Osteocyte (in vitro differentiated cells): Measurements from ENCODE around the gene NDUFA13. TPM values are rescaled to one million over a fixed set of nuclear protein-coding genes. Genes with fewer than 3 reads are reported as not detected.

Experiments
- DNase-seq: peaks from one replicate; pipeline ENCODE4 v3.0.0; 2021; ENCODE audit warnings: mixed read lengths; ENCODE audit not compliant: unreplicated experiment; ENCODE audit errors: extremely low spot score
- H3K27ac Mint-ChIP-seq: one replicate; pipeline ENCODE4 v1.8.0; 2021; ENCODE audit warnings: mild to moderate bottlenecking, mixed read lengths; ENCODE audit not compliant: unreplicated experiment
- H3K27me3 Mint-ChIP-seq: one replicate; pipeline ENCODE4 v1.8.0; 2021; ENCODE audit warnings: mixed read lengths; ENCODE audit not compliant: unreplicated experiment
- H3K36me3 Mint-ChIP-seq: one replicate; pipeline ENCODE4 v1.8.0; 2021; ENCODE audit warnings: mixed read lengths; ENCODE audit not compliant: unreplicated experiment
- H3K4me1 Mint-ChIP-seq: one replicate; pipeline ENCODE4 v1.8.0; 2021; ENCODE audit warnings: mixed read lengths; ENCODE audit not compliant: unreplicated experiment
- H3K4me3 Mint-ChIP-seq: one replicate; pipeline ENCODE4 v1.8.0; 2021; ENCODE audit warnings: mild to moderate bottlenecking, moderate library complexity, mixed read lengths; ENCODE audit not compliant: unreplicated experiment
- H3K9me3 Mint-ChIP-seq: one replicate; pipeline ENCODE4 v1.8.0; 2021; ENCODE audit warnings: mixed read lengths; ENCODE audit not compliant: unreplicated experiment
- CTCF ChIP-seq: fragments of 200-600 bp; sonication (generic); IDR thresholded peaks from 2 replicates; pipeline ENCODE4 v1.5.0; 2021; ENCODE audit warnings: antibody characterized with exemption, mild to moderate bottlenecking, moderate library complexity
- total RNA-seq: library from RNA; stranded (reverse); gene quantifications from 2 replicates; pipeline ENCODE4 v1.2.1, GENCODE V29; 2021

NDUFA13 gene
- total RNA-seq, 1 donor from 2014 or later: 376 TPM

GRCh38 chr19:19505669-19506326 is 10.2 kb upstream of the NDUFA13 start:
- no peak for DNase-seq
- Mint-ChIP-seq H3K27me3 (no peaks in the 10 kb centered on the region), H3K9me3 (no peaks in the 10 kb centered on the region), H3K36me3 (peaks cover 35% of the 10 kb centered on the region), H3K27ac (no peak overlapping the region), H3K4me1 (peaks cover 4% of the 10 kb centered on the region), H3K4me3 (no peak overlapping the region)
- TF ChIP-seq CTCF: no peak

GRCh38 chr19:19506592-19506991 is 9.4 kb upstream of the NDUFA13 start:
- Mint-ChIP-seq H3K27me3 (no peaks in the 10 kb centered on the region), H3K9me3 (no peaks in the 10 kb centered on the region), H3K4me1 (peaks cover 4% of the 10 kb centered on the region), H3K4me3 (no peak overlapping the region), H3K36me3 (peaks cover 31% of the 10 kb centered on the region), H3K27ac (peak overlapping the region; percentile 50)
- no peak for DNase-seq
- TF ChIP-seq CTCF: no peak

GRCh38 chr19:19507354-19507753 is 8.7 kb upstream of the NDUFA13 start:
- Mint-ChIP-seq H3K4me1 (peaks cover 4% of the 10 kb centered on the region), H3K27me3 (no peaks in the 10 kb centered on the region), H3K27ac (no peak overlapping the region), H3K9me3 (no peaks in the 10 kb centered on the region), H3K4me3 (no peak overlapping the region), H3K36me3 (peaks cover 24% of the 10 kb centered on the region)
- DNase-seq: no peak
- TF ChIP-seq CTCF: no peak

GRCh38 chr19:19508217-19508616 is 7.8 kb upstream of the NDUFA13 start:
- H3K4me1 Mint-ChIP-seq: peaks cover 4% of the 10 kb centered on the region
- TF ChIP-seq CTCF: no peak
- no peak for DNase-seq
- no peaks in the 10 kb centered on the region for H3K27me3 Mint-ChIP-seq
- H3K9me3 Mint-ChIP-seq: no peaks in the 10 kb centered on the region
- H3K4me3 Mint-ChIP-seq: no peak overlapping the region
- no peak overlapping the region for H3K27ac Mint-ChIP-seq
- peaks cover 16% of the 10 kb centered on the region for H3K36me3 Mint-ChIP-seq

GRCh38 chr19:19510432-19510831 is 5.6 kb upstream of the NDUFA13 start:
- H3K9me3 Mint-ChIP-seq: no peaks in the 10 kb centered on the region
- no peak overlapping the region for H3K27ac Mint-ChIP-seq
- no peaks in the 10 kb centered on the region for H3K27me3 Mint-ChIP-seq
- H3K36me3 Mint-ChIP-seq: peaks cover 11% of the 10 kb centered on the region
- H3K4me3 Mint-ChIP-seq: no peak overlapping the region
- no peak for TF ChIP-seq CTCF
- peaks cover 4% of the 10 kb centered on the region for H3K4me1 Mint-ChIP-seq
- no peak for DNase-seq
